C4-2B (cell line): ENCODE measurements around the gene HACE1.
"Not testable (repeated sequence)": the region's sequence is repeated elsewhere in the genome, so short reads cannot be mapped to it uniquely, and the experiment has no call there.

Experiments
- H3K27ac ChIP-seq: fragments of 450-650 bp; 2 replicates; pipeline ENCODE4 v1.5.1; 2017
- CTCF ChIP-seq: fragments of 450-650 bp; conservative IDR thresholded peaks from 2 replicates; pipeline ENCODE4 v1.5.1; 2017; ENCODE audit warnings: mild to moderate bottlenecking
- ZFX ChIP-seq: fragments of 450-650 bp; IDR thresholded peaks from 2 replicates; pipeline ENCODE4 v1.6.1; 2017

The HACE1 gene

GRCh38 chr6:104855507-104855906 lies 4.2 kb downstream of the HACE1 start:
- TF ChIP-seq CTCF: no peak
- no peak for TF ChIP-seq ZFX
- no peak overlapping the region for H3K27ac ChIP-seq

- not testable (repeated sequence) for H3K27ac ChIP-seq
Measured at GRCh38 chr6:104847721-104848120, 12.0 kb downstream of the HACE1 start.

GRCh38 chr6:104843229-104843628 lies 16.5 kb downstream of the HACE1 start:
- TF ChIP-seq ZFX (no peak), CTCF (no peak)
- no peak overlapping the region for H3K27ac ChIP-seq

GRCh38 chr6:104837158-104837557 lies 22.6 kb downstream of the HACE1 start:
- TF ChIP-seq ZFX (no peak), CTCF (no peak)
- no peak overlapping the region for H3K27ac ChIP-seq

GRCh38 chr6:104836479-104837020 lies 23.2 kb downstream of the HACE1 start:
- not testable (repeated sequence) for H3K27ac ChIP-seq

- no peak for TF ChIP-seq CTCF
- TF ChIP-seq ZFX: no peak
- no peak overlapping the region for H3K27ac ChIP-seq
Measured at GRCh38 chr6:104835782-104836181, 23.9 kb downstream of the HACE1 start.

- no peak overlapping the region for H3K27ac ChIP-seq
- TF ChIP-seq ZFX (no peak), CTCF (no peak)
Measured at GRCh38 chr6:104829183-104829958, 30.3 kb downstream of the HACE1 start.

- TF ChIP-seq ZFX (no peak), CTCF (no peak)
- H3K27ac ChIP-seq: no peak overlapping the region
Measured at GRCh38 chr6:104828478-104828877, 31.2 kb downstream of the HACE1 start.

- not testable (repeated sequence) for H3K27ac ChIP-seq
Measured at GRCh38 chr6:104820820-104821219, 38.9 kb downstream of the HACE1 start.
